Inflammatory macrophage treated with lipopolysaccharide for 1 hour (primary cell): ENCODE measurements around the gene LCMT1.
"Not testable (repeated sequence)": the region's sequence is repeated elsewhere in the genome, so short reads cannot be mapped to it uniquely, and the experiment has no call there.

ENCODE experiments used
- DNase-seq, 2 donors: peaks; one replicate each; pipeline ENCODE4 v3.0.0-alpha.2; 2020 to 2022

Gene LCMT1

DNA sequence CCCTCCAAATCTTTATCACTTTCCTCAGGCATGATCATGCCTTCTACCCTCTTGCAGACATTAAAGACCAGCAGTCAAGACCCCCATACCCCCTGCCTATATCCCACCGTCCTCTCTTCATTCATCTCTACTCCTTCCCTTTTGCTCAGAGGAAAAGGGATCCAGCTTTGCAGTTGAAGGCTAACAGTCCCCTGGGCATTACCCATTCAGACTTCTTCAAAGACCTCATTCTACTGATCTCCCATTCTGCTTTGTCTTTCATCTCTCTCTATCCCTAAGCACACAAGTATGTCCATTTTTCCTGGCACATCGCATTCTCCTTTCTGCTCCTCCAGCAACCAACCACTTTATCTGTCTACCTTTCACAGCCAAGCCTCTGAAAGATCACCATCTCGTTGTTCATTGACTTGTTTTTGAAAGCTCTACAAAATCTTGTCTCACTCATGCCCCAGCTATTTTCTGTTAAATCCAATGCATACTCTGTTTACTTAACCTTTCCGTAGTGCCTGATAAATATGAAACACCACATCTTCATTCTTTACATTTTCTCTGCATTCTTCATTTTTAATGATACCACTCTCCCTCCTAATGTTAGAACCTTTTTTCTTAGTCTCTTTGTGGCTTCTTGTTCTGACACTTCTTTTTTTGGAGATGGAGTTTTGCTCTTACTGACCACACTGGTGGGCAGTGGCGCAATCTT lies 14.1 kb upstream of the LCMT1 start:
- no peak for DNase-seq

DNA sequence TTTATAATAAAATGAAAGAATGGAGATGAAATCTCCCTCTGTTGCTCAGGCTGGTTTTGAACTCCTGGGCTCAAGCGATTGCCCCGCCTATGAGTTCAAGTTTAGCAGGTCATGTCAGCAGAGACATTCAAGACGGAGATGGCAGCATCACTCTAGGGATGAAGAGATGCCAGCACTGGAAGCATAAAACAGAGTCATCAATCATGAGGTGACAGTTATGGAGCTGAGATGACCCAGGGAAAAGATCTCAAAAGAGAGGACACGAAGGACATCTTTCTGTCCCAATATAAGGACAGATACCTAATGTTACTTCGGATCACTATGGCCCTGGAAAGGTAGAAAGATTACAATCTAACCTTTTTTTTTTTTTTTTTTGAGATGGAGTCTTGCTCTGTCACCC lies 11.0 kb upstream of the LCMT1 start:
- DNase-seq: no peak

DNA sequence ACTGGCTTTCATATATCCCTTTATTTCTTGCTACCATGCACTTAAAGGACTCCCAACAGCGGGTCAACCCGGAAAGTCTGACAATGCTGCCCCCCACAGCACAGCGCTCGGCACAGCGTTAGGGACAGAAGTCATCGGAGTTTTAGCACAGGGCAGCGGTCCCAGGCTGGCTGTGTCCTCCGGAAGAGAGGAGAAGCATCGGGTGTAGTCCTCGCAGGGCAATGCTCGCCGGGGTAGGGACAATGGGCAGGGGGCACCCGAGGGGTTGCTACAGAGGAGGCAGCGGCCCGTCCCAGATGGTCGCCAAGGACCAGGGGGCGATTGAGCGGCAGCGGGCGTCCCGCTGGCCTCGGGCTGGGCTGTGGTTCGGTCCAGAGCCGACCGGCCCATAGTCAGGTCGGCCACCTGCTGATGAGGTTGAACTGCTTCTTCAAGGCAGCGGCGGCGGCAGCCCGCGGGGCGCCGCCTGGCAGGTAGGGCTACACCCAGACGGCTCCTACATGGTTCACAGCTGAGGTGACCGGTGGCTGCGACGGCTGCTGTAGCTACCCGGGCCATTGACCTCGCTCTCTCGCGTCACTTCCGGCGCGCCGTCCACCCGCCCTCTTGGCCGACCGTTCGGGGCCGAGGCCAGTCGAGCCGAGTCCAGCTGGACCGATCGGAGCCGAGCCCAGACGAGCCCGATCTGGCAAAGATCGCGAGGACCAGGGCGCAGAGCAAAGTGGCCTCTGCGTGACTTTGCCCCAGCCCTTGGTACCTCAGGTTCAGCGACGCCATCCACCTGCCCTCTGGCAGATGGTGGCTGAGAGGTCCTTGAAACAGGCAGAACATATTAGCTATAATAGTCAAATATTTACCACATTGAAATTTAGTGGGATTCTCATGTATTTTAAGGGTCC lies 4.7 kb upstream of the LCMT1 start:
- peak; percentile 76 to 90 for DNase-seq

DNA sequence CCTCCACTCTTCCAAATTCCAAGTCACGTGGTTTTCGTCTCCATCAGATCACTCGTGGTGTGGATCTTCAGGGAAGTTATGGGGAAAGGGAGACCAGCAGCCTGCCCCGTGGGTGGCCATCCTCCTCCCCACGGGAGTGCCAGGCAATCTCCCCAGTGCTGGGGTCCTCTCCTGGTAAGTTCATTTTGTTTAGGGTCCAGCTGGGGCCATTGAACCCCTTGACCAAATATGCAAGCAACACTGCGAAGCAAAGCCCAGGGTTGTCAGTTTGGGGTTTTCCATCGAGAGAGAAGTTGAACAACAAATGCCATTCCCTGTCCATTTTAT lies 4.1 kb upstream of the LCMT1 start:
- no peak for DNase-seq

DNA sequence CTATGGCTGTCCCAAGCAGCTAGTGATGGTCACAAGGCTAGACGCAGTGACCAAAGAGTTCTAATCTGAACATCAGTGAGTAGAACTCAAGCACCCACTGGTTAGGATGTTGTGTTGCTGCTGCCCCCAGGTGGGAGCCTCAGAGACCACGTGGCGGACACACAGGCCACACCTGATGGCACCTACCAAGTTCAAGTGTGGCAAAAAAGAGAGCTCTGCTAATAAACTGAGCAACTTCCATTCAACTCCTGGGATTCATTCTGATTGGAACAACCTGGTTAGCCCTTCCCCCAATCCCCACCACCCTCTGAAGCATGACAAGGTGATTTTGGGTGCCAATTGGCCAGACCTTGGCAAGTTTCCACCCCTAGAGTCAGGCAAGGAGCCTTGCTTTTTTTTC lies 3.5 kb upstream of the LCMT1 start:
- no peak for DNase-seq

DNA sequence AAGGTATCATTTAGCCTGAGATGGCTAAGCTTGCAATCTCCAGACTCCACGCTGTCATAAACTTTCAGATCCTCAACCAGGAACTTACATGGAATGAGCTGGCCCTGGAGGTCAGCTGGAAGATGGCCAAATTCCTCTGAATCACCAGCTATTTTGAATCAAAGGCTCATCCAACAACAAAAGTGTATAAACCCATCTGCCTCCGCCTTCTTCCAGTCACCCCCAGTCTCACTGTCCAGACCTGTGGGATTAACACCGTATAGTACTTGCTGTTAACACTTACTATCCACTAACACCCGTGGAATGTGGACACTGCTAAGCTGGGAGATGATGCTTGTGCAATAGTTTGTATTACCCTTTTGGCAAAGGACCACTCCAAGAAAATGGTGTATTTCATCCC lies 1.9 kb upstream of the LCMT1 start:
- DNase-seq: peak; percentile 82 to 84

DNA sequence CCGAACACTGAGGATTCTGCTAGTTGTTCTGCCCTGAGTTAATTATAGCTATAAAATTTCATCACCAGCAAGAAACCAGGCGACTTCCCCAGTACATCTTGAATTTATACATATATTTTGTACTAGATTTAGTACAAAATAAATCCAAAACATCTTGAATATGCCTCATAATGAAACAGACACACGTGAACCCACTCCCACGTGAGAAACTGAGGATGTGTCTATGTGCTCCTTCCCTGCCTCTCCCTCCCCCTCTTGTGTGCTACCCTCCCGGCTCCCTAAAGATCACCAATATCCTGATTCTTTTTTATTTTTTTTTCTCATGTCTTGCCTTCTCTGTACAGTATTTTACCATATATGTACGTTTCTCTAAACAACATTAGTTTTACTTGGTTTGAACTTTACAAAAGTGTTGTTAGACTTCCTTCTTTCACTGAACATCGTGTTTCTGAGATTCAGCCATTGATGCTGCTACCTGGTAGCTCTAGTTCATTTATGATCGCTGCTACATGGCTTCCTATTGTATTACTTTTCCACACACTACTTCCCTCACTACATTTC lies 1.1 kb upstream of the LCMT1 start:
- peak in 1 of 2 donors; percentile 27 for DNase-seq

DNA sequence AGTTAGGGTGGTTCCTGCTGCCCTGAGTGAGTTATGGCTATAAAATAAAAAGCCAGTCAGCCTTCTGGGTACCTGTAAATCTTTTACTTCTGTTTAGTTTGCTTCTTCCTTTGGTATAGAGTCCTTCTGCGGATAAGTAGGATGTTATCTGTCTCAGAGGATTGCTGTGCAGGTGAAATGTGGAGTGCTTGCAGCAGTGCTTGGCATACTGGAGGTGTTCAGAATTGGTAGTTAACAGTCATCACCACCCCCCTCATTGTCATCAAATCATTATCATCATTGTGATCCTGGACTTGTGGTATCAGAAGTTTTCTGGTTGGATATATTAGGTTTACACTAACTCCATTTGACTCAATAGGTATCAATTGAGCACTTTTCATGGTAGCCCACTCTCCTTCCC lies 2.6 kb downstream of the LCMT1 start:
- DNase-seq: no peak

DNA sequence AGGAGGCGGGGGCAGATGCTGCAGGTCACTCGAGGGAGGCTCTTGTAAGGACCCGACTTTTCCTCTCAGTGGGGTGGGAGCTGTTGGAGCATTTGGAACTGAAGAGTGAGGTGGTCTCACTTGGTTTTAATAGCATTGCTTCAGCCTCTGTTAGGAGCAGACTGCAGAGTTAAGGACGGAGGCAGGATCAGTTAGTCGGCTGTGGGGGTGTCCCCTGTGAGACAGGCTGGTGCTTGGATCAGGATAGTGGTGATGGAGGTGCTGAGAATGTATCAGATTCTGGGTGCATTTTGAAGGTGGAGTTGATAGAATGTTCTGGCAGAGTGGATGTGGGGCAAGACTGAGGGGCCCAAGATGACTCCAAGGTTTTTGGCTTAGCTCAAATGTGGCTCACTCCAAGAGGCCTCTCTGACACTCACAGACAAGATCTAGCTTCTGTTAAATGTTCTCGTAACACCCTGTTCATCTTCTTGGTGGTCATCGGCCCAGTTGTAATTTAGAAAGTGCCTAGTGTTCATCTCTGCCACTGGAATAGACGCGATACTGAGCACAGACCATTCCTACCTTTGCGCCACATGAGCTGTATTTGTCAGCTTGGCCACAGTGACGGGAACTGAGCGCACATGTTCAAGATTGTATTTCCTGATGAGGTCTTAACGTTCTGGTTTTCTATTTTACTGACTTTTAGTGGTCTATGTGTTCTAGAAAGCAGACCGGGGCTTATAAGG lies 7.5 kb downstream of the LCMT1 start:
- no peak for DNase-seq

DNA sequence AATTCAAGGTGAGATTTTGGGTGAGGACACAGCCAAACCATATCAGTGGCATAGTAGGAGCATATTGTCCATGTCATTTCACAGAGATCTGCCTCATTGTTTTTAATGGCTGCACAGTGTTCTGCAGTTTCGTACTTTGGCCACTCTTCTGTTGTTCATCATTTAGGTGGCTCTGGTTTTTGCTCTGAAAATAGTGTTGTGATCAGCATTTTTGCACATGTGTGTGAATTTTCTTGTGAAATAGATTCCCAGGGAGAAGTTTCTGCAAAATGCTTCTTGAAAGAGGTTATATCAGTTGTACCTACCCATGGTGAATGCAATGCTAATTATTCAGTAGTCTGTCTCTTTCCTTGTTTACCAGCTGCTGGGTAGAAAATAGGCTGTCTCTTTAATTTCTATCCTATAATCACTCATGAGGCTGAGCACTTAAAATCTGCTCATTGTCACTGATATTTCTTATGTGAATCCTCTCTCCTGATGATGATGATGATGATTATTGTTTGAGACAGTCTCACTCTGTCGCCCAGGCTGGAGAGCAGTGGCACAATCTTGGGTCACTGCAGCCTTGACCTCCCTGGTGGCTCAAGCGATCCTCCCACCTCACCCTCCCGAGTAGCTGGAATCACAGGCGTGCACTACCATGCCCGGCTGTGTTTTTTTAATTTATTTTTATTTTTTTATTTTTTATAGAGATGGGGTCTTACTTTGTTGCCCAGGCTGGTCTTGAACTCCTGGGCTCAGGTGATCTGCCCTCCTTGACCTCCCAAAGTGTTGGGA lies 10.5 kb downstream of the LCMT1 start:
- no peak for DNase-seq

DNA sequence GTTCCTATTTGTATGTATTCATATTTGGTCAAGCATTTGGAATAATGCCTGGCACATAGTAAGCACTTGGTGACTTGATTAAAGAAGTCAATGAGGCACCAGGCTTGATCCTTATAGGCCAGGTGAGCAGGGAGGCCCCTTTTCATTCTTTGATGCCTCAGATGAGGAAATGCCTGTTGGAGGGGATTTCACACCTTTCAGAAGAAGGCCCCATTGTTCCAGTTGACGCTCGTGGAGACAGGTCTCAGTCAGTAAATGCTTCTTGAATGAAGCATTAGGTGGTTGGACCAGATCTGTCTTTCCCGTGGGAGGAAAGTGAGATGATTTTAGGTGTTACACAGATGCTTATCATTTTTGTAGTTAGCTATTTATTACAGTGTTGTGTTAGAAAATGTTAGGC lies 13.0 kb downstream of the LCMT1 start:
- no peak for DNase-seq

DNA sequence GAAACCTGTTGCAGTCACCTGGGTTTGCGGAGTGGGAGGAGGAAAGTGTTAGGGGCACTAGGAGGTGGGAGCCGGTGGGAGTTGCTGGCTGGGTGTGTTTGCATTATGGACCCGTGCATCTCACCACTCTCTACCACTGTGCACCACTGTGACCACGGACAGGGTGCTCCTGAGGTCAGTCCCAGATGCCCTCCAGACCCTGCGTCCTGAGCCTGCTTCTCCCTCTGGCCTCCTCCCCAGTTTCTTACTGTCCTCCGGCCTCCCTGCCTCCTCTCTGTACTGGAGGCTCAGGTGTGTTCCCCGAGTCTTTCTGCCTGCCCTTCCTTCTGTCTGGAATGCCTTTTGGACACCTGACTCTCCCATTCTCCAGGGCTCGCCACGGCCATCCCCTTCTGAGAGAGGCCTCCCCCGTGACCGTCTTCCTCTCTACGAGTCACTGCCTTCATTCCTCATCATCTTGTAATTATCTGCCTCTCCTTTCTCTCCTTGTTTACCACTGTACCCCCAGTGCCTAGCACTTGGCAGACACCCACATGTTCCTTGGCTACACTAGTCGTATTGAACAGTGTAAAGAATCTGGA lies 14.6 kb downstream of the LCMT1 start:
- not testable (repeated sequence) for DNase-seq

DNA sequence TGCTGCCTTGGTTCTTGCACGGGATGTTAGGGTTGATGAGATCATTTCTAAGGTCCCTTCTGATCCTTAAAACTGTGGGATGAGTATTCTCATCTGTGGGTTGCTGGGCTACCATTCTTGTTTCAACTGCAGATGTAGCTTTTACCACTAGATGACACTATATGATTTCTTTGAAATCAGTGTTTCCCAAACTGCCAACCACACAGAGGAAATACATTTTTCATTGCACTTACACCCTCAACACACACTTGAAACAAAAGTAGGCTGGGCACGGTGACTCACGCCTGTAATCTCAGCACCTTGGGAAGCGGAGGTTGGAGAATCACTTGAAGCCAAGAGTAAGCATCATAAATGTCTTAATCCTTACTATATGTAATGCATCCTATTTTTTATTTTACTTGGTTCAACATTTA lies 15.3 kb downstream of the LCMT1 start:
- peak; percentile 58 to 61 for DNase-seq

DNA sequence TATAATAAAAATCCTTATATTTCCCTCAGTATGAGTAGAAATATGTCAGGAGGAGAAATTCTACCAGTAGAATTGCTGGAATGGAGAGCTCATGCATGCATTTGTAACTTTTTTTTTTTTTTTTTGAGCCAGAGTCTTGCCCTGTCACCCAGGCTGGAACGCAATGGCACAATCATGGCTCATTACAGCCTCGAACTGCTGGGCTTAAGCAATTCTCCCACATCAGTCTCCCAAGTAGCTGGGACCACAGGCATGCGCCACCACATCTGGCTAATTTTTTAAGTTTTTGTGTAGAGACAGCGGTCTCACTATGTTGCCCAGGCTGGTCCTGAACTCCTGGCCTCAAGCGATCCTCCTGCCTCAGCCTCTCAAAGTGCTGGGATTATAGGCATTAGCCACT lies 21.2 kb downstream of the LCMT1 start:
- not testable (repeated sequence) for DNase-seq

DNA sequence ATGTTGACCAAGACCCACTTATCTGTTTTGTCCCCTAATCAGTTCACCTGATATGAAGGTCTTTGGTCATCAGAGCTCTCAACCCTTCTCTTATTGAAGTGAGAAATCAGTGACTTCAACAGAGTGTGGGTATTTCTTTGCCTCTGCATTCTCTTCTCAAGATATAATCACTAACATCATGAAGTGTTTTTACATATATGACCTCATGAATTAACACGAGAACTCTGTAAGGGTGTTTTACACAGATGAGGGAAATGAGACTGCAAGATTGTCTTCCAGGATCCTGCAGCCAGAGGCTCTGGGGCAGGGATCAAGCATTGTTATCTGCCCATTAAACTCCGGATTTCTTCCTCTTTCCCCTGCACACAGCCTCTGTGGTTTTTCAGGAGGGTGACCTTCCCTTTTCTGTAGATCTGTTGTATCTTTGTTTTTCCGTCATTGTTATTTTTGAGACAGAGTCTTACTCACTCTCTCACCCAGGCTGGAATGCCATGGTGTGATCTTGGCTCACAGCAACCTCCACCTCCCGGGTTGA lies 22.7 kb downstream of the LCMT1 start:
- DNase-seq: peak; percentile 63 to 75

DNA sequence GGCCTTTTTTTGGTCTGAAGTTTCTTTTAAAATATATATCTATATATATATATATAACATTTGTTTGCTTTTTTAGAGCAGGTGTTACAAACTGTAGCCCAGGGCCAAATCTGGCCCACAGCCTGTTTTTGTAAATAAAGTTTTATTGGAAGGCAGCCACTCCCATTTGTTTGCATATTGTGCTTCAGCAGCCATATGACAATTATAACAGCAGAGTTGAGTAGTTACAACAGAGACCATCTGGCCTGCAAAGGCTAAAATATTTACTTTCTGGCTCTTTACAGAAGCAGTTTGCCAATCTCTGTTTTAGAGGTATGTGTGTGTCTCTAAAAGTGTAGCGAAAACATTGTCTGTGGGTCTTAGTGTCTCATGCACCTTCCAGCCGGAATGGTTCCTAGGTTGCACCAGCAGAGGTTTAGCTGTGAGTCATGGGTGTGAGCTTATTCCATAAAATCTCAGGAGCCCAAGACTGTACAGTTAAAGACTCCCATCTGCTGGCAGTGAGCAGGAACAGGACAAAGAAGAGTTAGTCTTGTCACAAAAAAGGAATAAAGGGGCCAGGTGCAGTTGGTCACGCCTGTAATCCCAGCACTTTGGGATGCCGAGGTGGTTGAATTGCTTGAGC lies 23.8 kb downstream of the LCMT1 start:
- DNase-seq: no peak

DNA sequence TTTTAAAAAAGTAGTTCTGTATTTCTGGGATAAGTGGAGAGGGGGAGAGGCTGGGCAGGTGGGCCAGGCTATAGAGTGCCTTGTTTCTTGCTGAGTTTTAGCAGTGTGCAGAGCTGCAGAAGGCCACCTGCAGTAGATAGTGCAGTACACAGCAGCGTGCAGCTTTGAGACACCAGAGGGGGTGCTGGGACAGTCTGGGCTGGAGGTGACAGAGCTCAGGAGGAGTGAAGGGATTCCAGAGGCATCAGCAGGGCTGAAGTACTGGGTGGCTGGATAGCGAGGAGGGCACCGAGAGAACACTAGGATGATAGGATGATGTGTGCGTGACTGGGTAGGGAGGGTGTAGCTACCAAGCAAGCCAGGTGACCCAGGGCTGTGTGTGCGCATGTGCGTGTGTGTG lies 26.6 kb downstream of the LCMT1 start:
- DNase-seq: no peak

DNA sequence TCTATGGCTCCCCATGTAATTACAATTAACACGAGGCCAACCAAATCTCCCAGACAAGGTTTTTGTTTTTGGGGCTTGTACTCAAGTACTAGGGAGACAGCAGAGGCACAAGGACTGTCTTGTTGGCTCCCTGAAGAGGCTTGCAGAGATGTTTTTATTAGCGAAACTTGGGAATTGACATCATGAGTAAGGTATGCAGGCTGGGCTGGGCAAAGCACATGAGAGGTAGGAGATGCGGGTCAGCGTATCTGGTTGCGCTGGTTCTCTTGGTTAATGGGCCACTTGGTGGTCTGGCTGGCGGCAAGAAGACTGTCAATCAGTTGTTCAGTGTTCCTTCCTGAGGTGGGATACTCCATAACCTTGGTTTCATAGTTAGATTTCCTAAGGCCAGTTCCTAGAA lies 28.9 kb downstream of the LCMT1 start:
- DNase-seq: no peak

DNA sequence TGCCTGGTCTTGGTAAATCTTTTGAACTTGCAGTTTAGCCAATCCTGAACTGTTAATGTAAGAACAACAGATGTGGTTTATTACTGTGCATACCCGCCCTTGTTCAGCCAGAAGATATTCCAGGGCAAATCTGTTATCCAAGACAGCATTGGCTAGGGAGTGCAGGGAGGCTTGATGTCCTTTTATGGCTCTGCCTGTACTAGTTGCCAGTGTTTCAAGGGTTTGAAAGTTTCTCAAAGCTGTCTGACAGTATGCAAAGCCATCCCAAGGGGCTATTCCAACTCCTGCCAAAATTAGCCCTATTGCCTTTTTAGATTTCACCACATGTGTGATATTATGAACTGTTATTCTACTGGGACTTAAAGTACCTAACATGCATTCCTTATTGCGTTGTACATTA lies 30.1 kb downstream of the LCMT1 start:
- no peak for DNase-seq

DNA sequence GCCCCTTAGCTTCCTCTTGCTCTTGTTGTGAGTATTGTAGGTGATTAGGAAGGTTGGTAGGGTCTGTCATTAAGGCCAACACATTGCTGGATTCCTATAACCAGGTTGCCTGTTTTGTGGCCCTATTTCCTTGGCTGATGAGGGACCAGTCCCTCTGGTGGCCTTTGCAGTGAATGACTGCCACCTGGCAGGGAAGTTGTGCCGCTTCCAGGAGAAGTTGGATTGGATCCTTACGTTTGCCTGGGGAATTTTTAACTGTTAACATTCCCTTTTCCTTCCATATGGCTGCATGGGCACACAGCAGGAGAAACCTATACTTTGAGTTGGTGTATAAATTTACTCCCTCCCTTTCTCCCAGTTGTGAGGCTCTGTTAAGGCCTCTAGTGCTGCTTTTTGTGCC lies 32.4 kb downstream of the LCMT1 start:
- no peak for DNase-seq

DNA sequence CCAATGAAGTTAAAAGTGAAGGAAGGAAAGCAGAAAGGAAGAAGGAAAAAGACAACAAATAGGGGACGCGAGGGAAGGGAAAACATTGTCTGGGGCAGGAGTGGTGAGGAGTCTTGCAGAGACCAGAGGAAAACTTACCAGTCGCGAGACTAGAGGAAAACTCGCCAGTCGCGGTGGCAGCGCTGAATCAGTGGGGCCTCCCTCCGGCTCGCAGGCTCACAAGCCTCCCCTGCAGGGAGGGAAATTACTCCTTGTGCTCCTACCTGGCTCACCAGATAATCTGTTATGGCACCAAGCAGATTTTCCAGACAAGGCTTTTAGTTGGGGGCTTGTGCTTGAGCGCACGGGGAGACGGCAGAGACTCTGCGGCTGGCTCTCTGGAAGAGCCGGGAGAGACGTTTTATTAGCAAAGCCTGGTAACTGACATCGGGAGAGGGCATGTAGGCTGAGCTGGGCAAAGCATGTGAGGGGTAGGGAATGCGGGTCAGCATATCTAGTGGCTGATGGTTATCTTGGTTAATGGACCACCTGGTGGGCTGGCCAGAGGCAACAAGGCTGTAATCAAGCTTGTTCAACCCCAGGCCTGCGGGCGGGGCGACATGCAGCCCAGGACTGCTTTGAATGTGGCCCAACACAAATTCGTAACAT lies 37.1 kb downstream of the LCMT1 start:
- no peak for DNase-seq
